ENCODE data around the gene RRBP1. TPM values are rescaled to one million over a fixed set of nuclear protein-coding genes. Genes with fewer than 3 reads are reported as not detected.

Gene RRBP1
- total and polyA plus RNA-seq, 2 of the 4 experiments (the other 2 are of a cell fraction), result 90.2 to 136 TPM

- H2AFZ ChIP-seq (replicated peaks; ENCODE audit: low read length, poor library complexity), result no peak within 1 kb of the TSS
- no peak within 1 kb of the TSS for H3K27ac ChIP-seq (ENCODE audit: insufficient read depth, low read length)
- no peaks in the 10 kb centered on the region for H3K79me1 ChIP-seq (ENCODE audit: low read depth in 1 of 2, low read length in 2 of 2)
- ATAC-seq (ENCODE audit: low read depth) (no peak), DNase-seq (no peak)
- no peaks in the 10 kb centered on the region for H3K36me3 ChIP-seq (ENCODE audit: control insufficient read depth, insufficient read depth, low read length)
- H2BK5ac ChIP-seq (ENCODE audit: low read depth, low read length, poor library complexity, severe bottlenecking), result no peak within 1 kb of the TSS
- no peak within 1 kb of the TSS for H3K4me2 ChIP-seq (ENCODE audit: low read depth, low read length)
- H3K14ac ChIP-seq (replicated peaks; ENCODE audit: low read depth, low read length), result no peak within 1 kb of the TSS
- intact Hi-C loops (cut with micrococcal nuclease), result no loop called here
- H4K91ac ChIP-seq (ENCODE audit: insufficient read depth, low read depth, low read length), result no peak within 1 kb of the TSS
- peaks cover 5% of the 10 kb centered on the region for H3K27me3 ChIP-seq (ENCODE audit: control insufficient read depth, insufficient read depth, low read length)
- POLR2A ChIA-PET (ENCODE audit: unreplicated experiment), result no interaction called here
- WGBS, 2 experiments (ENCODE audit: extremely low coverage in 2 of 2, insufficient read length in 1 of 2), result no CpG with 5 or more reads among the region's 3 CpGs
- H2AK9ac ChIP-seq (replicated peaks; ENCODE audit: low read depth, low read length, poor library complexity), result no peak within 1 kb of the TSS
- no peak within 1 kb of the TSS for H3K4me3 ChIP-seq (ENCODE audit: insufficient read depth, low read depth, low read length)
- H2AK5ac ChIP-seq (ENCODE audit: low read depth, low read length), result no peak within 1 kb of the TSS
- H4K8ac ChIP-seq (ENCODE audit: low read depth in 2 of 2, low read length in 2 of 2), result no peak within 1 kb of the TSS
- H3K9me3 ChIP-seq (ENCODE audit: control insufficient read depth, insufficient read depth, low read length), result no peaks in the 10 kb centered on the region; the same call in 1 of the 2 replicates
- in situ Hi-C loops (cut with MboI; ENCODE audit: low sequenced_read_pairs), result no loop called here
- H3K4me1 ChIP-seq (ENCODE audit: control insufficient read depth, insufficient read depth, low read length), result no peaks in the 10 kb centered on the region
- dilution Hi-C loops (cut with HindIII; ENCODE audit: low sequenced_read_pairs, unreplicated experiment), result no loop called here
- no peak within 1 kb of the TSS for H2BK15ac ChIP-seq (ENCODE audit: low read depth, low read length)
- no TSS peak for BruUV-seq (replicated peaks)
- H3K23ac ChIP-seq (ENCODE audit: low read depth, low read length), result no peak within 1 kb of the TSS
- no peak within 1 kb of the TSS for H3K56ac ChIP-seq (ENCODE audit: extremely low read depth, insufficient read depth, low read length)
- TF ChIP-seq CHD1 (IDR thresholded peaks at IDR 0.05; ENCODE audit: low read depth, low read length), result no peak
- no peak for TF ChIP-seq FOS (IDR thresholded peaks at IDR 0.05; ENCODE audit: low read depth, low read length)
- no peak for TF ChIP-seq RCOR1 (IDR thresholded peaks at IDR 0.05; ENCODE audit: insufficient replicate concordance, low read length)
- TF ChIP-seq, protein P1, sequence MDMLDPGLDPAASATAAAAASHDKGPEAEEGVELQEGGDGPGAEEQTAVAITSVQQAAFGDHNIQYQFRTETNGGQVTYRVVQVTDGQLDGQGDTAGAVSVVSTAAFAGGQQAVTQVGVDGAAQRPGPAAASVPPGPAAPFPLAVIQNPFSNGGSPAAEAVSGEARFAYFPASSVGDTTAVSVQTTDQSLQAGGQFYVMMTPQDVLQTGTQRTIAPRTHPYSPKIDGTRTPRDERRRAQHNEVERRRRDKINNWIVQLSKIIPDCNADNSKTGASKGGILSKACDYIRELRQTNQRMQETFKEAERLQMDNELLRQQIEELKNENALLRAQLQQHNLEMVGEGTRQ (IDR thresholded peaks at IDR 0.05; ENCODE audit: low read depth, low read length), result no peak
- no peak for TF ChIP-seq CEBPB (IDR thresholded peaks at IDR 0.05; ENCODE audit: low read depth, low read length)
- TF ChIP-seq MAFK (IDR thresholded peaks at IDR 0.05; ENCODE audit: low read depth, low read length), result no peak
- TF ChIP-seq BHLHE40 (IDR thresholded peaks at IDR 0.05; ENCODE audit: low read depth, low read length), result no peak
- TF ChIP-seq MAZ (IDR thresholded peaks at IDR 0.05; ENCODE audit: borderline replicate concordance, low read depth, low read length), result no peak
- TF ChIP-seq MXI1 (IDR thresholded peaks at IDR 0.05; ENCODE audit: borderline replicate concordance, low read depth, low read length), result no peak
- no peak for TF ChIP-seq POLR2A (IDR thresholded peaks at IDR 0.05; ENCODE audit: low read depth, low read length)
- TF ChIP-seq, protein P2, sequence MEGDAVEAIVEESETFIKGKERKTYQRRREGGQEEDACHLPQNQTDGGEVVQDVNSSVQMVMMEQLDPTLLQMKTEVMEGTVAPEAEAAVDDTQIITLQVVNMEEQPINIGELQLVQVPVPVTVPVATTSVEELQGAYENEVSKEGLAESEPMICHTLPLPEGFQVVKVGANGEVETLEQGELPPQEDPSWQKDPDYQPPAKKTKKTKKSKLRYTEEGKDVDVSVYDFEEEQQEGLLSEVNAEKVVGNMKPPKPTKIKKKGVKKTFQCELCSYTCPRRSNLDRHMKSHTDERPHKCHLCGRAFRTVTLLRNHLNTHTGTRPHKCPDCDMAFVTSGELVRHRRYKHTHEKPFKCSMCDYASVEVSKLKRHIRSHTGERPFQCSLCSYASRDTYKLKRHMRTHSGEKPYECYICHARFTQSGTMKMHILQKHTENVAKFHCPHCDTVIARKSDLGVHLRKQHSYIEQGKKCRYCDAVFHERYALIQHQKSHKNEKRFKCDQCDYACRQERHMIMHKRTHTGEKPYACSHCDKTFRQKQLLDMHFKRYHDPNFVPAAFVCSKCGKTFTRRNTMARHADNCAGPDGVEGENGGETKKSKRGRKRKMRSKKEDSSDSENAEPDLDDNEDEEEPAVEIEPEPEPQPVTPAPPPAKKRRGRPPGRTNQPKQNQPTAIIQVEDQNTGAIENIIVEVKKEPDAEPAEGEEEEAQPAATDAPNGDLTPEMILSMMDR (conservative IDR thresholded peaks at IDR 0.05; ENCODE audit: low read depth, low read length), result no peak
- TF ChIP-seq SMC3 (IDR thresholded peaks at IDR 0.05; ENCODE audit: low read depth, low read length), result no peak
- TF ChIP-seq RAD21 (IDR thresholded peaks at IDR 0.05; ENCODE audit: low read length), result no peak
- TF ChIP-seq, protein P3, sequence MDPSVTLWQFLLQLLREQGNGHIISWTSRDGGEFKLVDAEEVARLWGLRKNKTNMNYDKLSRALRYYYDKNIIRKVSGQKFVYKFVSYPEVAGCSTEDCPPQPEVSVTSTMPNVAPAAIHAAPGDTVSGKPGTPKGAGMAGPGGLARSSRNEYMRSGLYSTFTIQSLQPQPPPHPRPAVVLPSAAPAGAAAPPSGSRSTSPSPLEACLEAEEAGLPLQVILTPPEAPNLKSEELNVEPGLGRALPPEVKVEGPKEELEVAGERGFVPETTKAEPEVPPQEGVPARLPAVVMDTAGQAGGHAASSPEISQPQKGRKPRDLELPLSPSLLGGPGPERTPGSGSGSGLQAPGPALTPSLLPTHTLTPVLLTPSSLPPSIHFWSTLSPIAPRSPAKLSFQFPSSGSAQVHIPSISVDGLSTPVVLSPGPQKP (IDR thresholded peaks at IDR 0.05; ENCODE audit: borderline replicate concordance, low read depth, low read length), result no peak
- no peak for TF ChIP-seq NFE2L2 (IDR thresholded peaks at IDR 0.05; ENCODE audit: low read depth, low read length)
- TF ChIP-seq RFX5 (IDR thresholded peaks at IDR 0.05; ENCODE audit: low read depth, low read length), result no peak
- H4K5ac ChIP-seq (ENCODE audit: low read depth, low read length), result no peak within 1 kb of the TSS
- no peak within 1 kb of the TSS for H3K4ac ChIP-seq (ENCODE audit: low read depth, low read length)
- H2BK20ac ChIP-seq (ENCODE audit: low read depth, low read length), result no peak within 1 kb of the TSS
- H2BK120ac ChIP-seq (ENCODE audit: low read depth, low read length), result no peak within 1 kb of the TSS
- H4K20me1 ChIP-seq (ENCODE audit: insufficient read depth, low read length), result no peaks in the 10 kb centered on the region
- H3K18ac ChIP-seq (ENCODE audit: low read depth, low read length), result no peak within 1 kb of the TSS
- CTCF ChIA-PET, result no interaction called here
- no peaks in the 10 kb centered on the region for H3K9me1 ChIP-seq (ENCODE audit: insufficient read depth, low read length)
- no peak within 1 kb of the TSS for H3K9ac ChIP-seq (ENCODE audit: low read depth, low read length)
Measured at GRCh38 chr20:17699931-17700351, 17.9 kb upstream of the RRBP1 start, which contains the start of gene BANF2. Gene BANF2 (plus strand): TSS chr20:17699966. CDS start chr20:17725026, 25,060 bp downstream.
